Activated CD4-positive, alpha-beta T cell treated with anti-CD3 and anti-CD28 coated beads for 48 hours (primary cell): Measurements from ENCODE around the gene CDCA7L.

Experiments
- DNase-seq: peaks from one replicate; pipeline ENCODE4 v3.0.0-alpha.2; 2020

CDCA7L gene

DNA sequence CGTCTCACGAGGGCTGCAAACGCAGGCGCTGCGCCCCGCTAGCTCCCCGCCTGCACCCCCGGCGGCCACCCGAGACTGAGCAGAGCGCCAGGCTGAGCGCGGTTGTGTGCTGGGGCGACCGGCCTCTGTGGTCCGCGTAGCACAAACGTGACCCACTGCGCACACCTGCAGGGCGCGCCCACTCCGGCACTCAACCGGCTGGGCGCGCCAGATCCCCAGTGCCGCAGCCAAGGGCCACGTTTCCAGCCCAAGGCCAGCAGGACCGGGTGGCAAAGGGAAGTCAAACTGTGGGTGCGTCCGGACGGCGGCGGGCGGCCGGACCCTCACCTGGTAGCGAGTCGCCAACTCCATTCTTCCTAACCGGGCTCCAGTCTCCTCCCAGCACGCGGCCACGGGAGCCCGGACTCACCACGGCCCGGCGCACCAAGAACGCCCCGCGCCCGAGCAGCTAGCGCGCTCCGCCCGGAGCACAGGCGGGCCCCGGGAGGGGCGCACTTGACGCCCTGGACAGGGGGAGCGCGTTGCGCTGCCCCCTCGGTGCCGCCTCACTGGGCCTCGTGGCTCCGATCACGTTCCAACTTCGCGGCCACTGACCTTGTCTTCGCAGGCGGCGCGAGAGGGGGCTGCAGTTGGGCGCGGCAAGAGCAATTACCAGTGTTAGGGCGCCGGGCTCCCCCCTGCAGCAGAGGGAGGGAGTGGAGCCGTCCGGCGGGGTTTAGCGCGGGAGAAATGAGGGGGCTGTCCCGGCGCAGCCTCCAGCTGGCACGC lies at the start of gene CDCA7L:
CDCA7L (minus strand) TSS at position 446 of the 768 bp plus-strand sequence; CDS start at position 351, 95 bp downstream.
- peak; percentile 86 for DNase-seq

DNA sequence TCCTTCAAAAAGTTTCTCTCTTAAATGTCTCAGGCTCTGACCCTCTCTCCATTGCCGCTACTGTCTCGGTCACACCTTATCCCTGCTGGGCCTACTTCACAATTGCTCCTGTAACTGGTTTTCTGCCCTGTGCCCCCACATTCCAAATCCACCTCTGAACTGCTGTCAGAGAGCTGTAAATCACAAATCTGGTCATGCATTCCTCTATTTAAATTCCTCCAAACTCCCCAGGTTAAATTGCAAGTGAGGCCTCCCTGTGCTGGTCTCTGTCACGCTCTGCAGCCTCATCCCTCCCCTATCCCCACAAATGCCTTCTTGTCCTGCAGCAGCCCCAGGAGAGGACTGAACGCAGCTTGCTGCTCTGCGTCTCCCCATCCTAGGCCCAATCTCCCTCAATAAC lies 40.4 kb upstream of the CDCA7L start:
- DNase-seq = no peak

DNA sequence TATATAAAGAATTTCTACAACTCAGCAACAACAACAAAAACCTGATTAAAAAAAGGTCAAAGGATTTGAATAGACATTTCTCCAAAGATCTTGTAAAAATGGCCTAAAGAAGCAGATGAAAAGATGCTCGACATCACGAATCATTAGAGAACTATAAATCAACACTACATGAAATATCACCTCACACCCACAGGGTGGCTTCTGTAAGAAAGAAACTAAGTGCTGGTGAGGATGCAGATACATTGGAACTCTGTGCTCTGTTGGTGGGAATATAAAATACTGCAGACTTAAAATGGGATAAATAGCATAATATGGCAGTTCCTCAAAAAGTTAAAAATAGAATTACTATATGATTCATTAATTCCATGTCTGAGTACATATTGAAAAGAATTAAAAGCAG lies 38.3 kb upstream of the CDCA7L start:
- no peak for DNase-seq

GRCh38 chr7:21983056-21983455 lies 37.4 kb upstream of the CDCA7L start:
- no peak for DNase-seq

DNA sequence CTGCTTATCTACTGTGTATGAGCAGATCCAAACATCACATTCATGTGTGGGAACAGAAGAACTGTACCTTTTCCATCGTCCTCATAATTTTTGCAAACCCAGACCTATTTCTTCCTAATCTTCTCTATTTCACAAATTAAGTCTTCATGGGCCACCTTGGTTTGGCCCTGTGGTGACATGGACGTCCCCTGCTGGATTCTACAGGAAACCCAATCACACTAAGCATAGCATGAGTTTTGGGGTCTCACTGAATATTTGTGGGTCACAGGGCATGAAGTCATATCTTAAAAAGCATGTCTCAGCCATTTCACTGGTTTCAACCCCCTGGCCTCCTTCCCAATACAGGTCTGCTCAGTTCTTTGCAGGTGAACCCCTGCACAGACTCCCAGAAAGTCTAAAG lies 35.8 kb upstream of the CDCA7L start:
- no peak for DNase-seq

GRCh38 chr7:21980926-21981500 lies 35.3 kb upstream of the CDCA7L start:
- DNase-seq = no peak

DNA sequence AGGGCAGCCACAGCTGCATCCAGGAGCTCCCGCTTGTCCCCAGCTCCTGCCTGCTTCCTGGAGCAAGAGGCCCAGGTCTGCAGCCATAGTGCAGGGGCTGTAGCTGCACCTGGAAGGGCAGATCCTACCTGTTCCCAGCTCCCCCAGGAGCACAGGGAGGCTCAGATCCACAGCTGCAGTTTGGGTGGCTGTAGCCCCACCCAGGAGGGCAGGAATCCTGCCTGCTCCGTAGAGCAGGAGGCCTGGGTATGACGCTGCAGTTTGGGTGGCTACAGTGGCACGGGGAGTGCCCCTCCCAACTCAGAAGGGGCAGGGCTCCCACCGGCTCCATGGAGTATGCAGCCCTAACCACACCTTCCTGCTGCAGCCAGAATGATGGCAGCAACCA lies 26.7 kb upstream of the CDCA7L start:
- DNase-seq = no peak

GRCh38 chr7:21971780-21972396 lies 26.2 kb upstream of the CDCA7L start:
- no peak for DNase-seq

DNA sequence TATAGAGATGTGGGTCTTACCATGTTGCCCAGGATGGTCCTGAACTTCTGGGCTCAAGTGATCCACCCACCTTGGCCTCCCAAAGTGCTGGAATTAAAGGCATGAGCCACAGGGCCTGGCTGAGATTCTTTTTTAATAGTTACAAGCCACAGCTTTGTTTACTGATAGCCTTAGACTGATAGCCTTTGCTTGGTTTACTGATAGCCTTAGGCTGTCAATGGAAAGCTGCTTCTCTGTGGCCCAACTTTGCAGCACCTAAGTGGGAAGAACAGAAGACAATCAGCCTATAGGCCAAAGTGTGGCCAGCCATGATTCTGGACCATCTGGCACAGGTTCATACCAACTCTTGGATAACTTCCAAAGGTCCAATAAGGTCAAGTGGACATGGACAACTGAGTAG lies 24.1 kb upstream of the CDCA7L start:
- DNase-seq = no peak

GRCh38 chr7:21967598-21968003 lies 21.9 kb upstream of the CDCA7L start:
- DNase-seq = peak; percentile 18

DNA sequence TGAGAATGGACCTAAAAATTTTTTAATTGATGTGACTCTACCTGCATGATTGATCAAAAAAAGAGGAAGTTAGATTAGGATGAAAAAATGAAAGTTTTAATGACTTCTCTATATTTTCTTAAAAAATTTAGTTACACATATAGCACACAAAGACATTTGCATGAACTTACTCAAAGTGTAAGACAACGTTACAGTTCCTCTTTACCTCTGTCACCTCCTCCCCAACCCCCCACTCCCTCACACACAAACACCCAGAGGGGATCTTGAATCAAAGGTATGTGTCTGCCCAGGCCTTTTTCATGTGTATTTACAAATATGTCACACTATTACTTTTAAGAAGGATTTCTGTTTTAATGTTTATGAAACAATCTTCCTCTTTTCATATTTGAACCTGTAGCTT lies 20.6 kb upstream of the CDCA7L start:
- DNase-seq = no peak

GRCh38 chr7:21965291-21965690 lies 19.6 kb upstream of the CDCA7L start:
- DNase-seq = no peak

GRCh38 chr7:21962677-21963076 lies 17.0 kb upstream of the CDCA7L start:
- no peak for DNase-seq

DNA sequence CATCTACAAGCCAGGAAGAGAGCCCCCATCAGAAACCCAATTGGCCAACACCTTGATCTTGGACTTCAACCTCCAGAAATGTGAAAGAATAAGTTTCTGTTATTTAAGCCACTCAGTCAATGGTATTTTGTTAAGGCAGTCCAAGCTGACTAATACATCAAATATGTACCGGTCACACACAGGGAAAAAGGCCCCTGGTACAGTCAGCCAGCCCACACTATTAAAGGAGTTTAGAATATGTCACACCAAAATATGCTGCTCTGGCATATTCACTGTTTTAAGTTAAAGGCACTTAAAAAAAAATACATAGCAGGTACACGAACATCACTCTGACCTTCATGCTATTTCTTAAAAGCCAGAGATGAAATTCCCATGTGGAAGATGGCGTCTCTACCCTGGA lies 15.2 kb upstream of the CDCA7L start:
- no peak for DNase-seq

DNA sequence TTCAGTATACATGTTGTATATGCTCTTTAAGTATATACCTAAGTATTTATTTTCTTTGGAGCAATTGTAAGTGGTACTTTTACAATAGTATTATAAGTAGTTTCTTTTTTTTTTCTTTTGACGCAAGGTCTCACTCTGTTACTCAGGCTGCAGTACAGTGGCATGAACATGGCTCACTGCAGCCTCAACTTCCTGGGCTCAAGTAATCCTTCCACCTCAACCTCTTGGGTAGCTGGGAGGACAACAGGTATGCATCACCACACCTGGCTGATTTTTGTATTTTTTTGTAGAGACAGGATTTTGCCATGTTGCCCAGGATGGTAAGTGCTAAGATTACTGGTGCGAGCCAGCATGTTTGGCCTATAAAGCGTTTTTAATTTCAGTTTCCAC lies 13.7 kb upstream of the CDCA7L start:
- DNase-seq = no peak

- DNase-seq = no peak
Measured at GRCh38 chr7:21953781-21954180, 8.1 kb upstream of the CDCA7L start.

- DNase-seq = no peak
Measured at GRCh38 chr7:21948887-21949540, 3.3 kb upstream of the CDCA7L start.

- DNase-seq = no peak
Measured at GRCh38 chr7:21948364-21948763, 2.7 kb upstream of the CDCA7L start.

DNA sequence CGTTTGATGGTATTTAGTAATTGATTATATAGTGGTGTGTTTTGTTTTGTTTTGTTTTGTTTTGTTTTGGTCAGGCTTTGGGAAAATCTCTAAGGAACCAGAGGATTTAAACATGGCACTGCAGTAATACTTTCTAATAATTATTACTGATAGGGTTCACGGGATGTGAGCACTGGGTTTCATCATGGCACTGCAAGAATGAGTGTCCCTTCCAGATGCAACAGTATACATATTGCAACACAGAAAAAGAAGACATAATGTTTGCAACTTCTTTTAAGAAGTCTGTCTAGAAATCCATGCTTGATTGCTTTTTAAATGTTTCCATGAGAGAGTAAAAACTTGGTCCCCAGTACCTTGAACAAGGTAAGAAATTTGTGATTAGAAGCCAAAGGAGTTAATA lies 2.2 kb upstream of the CDCA7L start:
- DNase-seq = no peak

GRCh38 chr7:21947056-21947455 lies 1.4 kb upstream of the CDCA7L start:
- DNase-seq = no peak

GRCh38 chr7:21946222-21946709 lies 567 bp upstream of the CDCA7L start:
- no peak for DNase-seq

DNA sequence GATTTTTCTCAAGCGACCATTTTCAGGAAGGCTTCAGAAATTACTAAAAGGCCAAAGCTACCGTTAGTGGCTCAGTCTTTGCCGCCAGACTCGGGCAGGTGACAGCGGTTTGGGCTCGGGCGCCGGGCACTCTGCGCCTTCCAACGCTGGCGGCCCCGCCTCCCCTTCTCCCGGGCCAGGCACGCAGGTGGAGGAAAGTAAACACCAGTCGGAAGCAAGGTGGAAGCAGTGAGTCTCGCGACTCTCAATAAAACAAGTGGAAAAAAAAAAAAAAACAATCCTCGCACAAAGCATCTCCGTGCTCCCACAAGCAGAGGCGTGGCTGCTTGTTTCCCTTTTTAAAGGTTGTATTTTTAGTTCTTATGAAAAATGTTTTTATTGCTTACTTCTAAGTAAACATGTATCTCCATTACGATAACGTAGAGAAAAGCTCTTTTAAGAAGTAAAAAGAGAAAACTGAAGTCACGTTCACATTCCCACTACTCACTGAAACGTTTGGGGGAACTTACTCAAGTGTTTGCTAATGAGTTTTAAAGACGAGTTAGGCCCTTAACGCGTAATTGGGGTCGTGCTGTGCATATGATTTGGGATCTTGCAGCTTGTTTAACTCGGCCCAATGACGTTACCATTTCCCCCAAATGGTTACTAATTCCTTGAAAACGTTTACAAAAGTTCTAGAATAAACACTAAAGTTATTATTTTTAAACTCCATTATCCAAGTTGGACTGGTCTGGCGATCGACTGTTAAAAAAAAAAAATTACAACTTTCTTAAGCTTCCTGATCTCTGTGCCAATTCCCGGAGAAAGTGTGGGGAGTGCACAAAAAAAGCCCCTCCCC lies 864 bp downstream of the CDCA7L start:
- DNase-seq = peak; percentile 68

- no peak for DNase-seq
Measured at GRCh38 chr7:21943436-21943835, 2.3 kb downstream of the CDCA7L start.
